Neural crest cell (in vitro differentiated cells): ENCODE measurements around the gene PRPF39. TPM values are rescaled to one million over a fixed set of nuclear protein-coding genes. Genes with fewer than 3 reads are reported as not detected.

Experiments
- DNase-seq: peaks from one replicate; pipeline ENCODE4 v3.0.0; 2021; ENCODE audit warnings: low read depth, mixed read lengths, low spot score
- H3K27ac Mint-ChIP-seq: one replicate; pipeline ENCODE4 v1.8.0; 2021; ENCODE audit warnings: mild to moderate bottlenecking, mixed read lengths; ENCODE audit not compliant: unreplicated experiment
- H3K27me3 Mint-ChIP-seq: 2 replicates; pipeline ENCODE4 v1.8.0; 2021; ENCODE audit warnings: low read depth, mild to moderate bottlenecking, mixed read lengths
- H3K36me3 Mint-ChIP-seq: 2 replicates; pipeline ENCODE4 v1.8.0; 2021; ENCODE audit warnings: low read depth, mild to moderate bottlenecking, mixed read lengths
- H3K4me1 Mint-ChIP-seq: 2 replicates; pipeline ENCODE4 v1.8.0; 2021; ENCODE audit warnings: mixed read lengths
- H3K4me3 Mint-ChIP-seq: one replicate; pipeline ENCODE4 v1.8.0; 2021; ENCODE audit warnings: mild to moderate bottlenecking, mixed read lengths
- H3K9me3 Mint-ChIP-seq: 2 replicates; pipeline ENCODE4 v1.8.0; 2021; ENCODE audit warnings: mixed read lengths
- total RNA-seq: library from RNA; stranded (reverse); gene quantifications from 2 replicates; pipeline ENCODE4 v1.2.1, GENCODE V29; 2021
- TF ChIP-seq, protein P1 (sequence below): fragments of 200-600 bp; sonication (generic); conservative IDR thresholded peaks from 2 replicates; pipeline ENCODE4 v1.5.0; 2021; ENCODE audit warnings: antibody characterized with exemption, mild to moderate bottlenecking

The PRPF39 gene
- total RNA-seq, 1 donor from 2014 or later = 65.3 TPM

DNA sequence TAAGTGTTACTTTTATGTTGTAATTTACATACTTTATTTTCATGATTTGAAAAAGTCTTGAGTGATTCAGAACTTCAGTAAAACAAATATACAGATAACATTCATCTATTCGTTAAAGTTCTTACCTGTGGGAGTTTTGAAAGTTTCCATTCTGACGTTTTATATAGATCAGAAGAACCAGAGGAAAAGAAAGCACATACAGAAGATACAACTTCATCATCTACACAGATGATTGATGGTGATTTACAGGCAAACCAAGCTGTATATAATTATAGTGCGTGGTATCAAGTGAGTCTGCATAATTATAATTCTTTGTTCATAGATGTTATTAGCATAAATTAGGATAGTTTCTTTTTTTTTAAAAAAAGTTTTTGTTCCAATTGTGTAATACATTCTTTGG is 30.4 kb downstream of the PRPF39 start:
- H3K36me3 Mint-ChIP-seq = peaks cover 12% of the 10 kb centered on the region
- TF ChIP-seq, protein P1, sequence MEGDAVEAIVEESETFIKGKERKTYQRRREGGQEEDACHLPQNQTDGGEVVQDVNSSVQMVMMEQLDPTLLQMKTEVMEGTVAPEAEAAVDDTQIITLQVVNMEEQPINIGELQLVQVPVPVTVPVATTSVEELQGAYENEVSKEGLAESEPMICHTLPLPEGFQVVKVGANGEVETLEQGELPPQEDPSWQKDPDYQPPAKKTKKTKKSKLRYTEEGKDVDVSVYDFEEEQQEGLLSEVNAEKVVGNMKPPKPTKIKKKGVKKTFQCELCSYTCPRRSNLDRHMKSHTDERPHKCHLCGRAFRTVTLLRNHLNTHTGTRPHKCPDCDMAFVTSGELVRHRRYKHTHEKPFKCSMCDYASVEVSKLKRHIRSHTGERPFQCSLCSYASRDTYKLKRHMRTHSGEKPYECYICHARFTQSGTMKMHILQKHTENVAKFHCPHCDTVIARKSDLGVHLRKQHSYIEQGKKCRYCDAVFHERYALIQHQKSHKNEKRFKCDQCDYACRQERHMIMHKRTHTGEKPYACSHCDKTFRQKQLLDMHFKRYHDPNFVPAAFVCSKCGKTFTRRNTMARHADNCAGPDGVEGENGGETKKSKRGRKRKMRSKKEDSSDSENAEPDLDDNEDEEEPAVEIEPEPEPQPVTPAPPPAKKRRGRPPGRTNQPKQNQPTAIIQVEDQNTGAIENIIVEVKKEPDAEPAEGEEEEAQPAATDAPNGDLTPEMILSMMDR = no peak

DNA sequence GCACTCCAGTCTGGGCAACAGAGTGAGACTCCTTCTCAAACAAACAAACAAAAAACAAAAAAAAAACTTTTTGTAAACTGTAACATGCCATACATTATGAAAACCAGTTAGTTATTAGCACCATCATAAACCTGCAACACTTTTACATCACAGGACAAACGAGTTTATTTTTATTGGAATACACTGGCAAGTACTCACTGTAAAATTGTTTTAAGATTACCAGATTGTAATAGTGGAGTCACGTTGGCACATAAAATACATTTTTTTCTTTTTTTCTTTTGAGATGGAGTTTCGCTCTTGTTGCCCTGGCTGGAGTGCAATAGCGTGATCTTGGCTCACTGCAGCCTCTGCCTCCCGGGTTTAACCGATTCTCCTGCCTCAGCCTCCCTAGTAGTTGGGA is 34.7 kb downstream of the PRPF39 start:
- H3K36me3 Mint-ChIP-seq = peaks cover 14% of the 10 kb centered on the region
- no peaks in the 10 kb centered on the region for H3K9me3 Mint-ChIP-seq
- TF ChIP-seq, protein P1 = no peak
- no peaks in the 10 kb centered on the region for H3K27me3 Mint-ChIP-seq
- DNase-seq = no peak
- H3K4me1 Mint-ChIP-seq = no peaks in the 10 kb centered on the region
- H3K27ac Mint-ChIP-seq = no peak overlapping the region
- H3K4me3 Mint-ChIP-seq = no peak overlapping the region

More for the DNA sequence above, 30.4 kb downstream of the PRPF39 start:
- Mint-ChIP-seq H3K4me1 (no peaks in the 10 kb centered on the region), H3K27ac (no peak overlapping the region), H3K9me3 (no peaks in the 10 kb centered on the region), H3K4me3 (no peak overlapping the region), H3K27me3 (no peaks in the 10 kb centered on the region)
- no peak for DNase-seq

DNA sequence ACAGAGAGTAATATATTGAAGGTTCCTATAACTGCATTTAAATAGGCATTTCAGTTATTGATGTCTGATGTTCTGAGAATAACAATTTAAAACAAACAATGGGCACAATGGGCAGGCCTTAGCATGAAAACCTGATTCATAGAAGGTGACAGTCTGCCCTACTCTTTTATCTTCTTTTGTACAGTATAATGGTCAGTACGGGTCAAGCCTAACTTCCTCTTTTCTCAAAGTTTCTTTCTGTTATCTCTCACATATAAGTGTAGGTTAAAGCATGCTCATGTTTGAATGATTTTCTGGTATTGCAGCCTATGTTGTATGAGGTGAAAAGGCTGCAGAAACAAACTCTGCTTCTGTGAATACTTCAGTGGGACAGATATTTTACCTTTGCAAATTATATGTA is 36.2 kb downstream of the PRPF39 start:
- Mint-ChIP-seq H3K36me3 (peaks cover 19% of the 10 kb centered on the region), H3K4me1 (no peaks in the 10 kb centered on the region), H3K4me3 (no peak overlapping the region), H3K27ac (no peak overlapping the region), H3K27me3 (no peaks in the 10 kb centered on the region), H3K9me3 (no peaks in the 10 kb centered on the region)
- DNase-seq = no peak
- TF ChIP-seq, protein P1 = no peak

DNA sequence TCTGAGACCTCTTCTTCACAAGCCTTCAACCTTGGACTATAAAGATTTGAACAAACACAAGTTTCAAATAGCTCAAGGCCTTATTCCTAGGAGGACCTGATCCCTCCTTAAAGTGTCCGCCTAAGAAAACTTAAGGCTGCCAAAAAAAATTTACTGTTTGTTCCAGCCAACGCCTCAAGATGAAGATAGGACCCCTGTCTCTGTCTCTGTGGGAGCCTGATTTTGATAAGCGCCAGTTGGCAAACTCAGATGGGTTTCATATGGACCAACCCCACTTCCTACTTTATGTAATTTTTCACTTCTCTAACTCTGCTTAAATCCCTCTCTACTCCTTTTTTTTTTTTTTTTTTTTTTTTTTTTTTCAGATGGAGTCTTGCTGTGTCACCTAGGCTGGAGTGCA is 39.4 kb downstream of the PRPF39 start:
- H3K27ac Mint-ChIP-seq = no peak overlapping the region
- no peak overlapping the region for H3K4me3 Mint-ChIP-seq
- no peak for DNase-seq
- H3K9me3 Mint-ChIP-seq = no peaks in the 10 kb centered on the region
- no peaks in the 10 kb centered on the region for H3K27me3 Mint-ChIP-seq
- TF ChIP-seq, protein P1 = no peak
- peaks cover 4% of the 10 kb centered on the region for H3K4me1 Mint-ChIP-seq
- H3K36me3 Mint-ChIP-seq = peaks cover 23% of the 10 kb centered on the region

DNA sequence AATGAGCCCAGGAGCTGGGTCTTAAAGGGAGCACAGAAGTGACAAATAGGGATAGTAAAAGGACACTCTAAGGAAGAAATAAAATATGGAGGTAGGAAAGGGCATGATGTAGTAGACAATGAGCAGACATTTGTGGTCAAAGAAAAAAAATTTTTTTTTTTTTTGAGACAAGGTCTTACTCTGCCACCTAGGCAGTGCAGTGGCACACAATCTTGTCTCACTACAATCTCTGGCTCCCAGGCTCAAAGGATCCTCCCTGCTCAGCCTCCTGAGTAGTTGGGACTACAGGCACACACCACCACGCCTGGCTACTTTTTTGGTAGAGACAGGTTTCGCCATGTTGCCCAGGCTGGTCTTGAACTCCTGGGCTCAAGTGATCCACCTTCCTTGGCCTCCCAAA is 41.8 kb downstream of the PRPF39 start:
- H3K27ac Mint-ChIP-seq = no peak overlapping the region
- no peaks in the 10 kb centered on the region for H3K9me3 Mint-ChIP-seq
- no peak for DNase-seq
- TF ChIP-seq, protein P1 = no peak
- peaks cover 4% of the 10 kb centered on the region for H3K4me1 Mint-ChIP-seq
- H3K4me3 Mint-ChIP-seq = no peak overlapping the region
- no peaks in the 10 kb centered on the region for H3K27me3 Mint-ChIP-seq
- H3K36me3 Mint-ChIP-seq = peaks cover 14% of the 10 kb centered on the region
